KOPT-K1 (cell line): Measurements from ENCODE around the gene RNASE1.
A peak's percentile ranks its signal among the peaks of the same experiment; 100 is the strongest.

Experiments
- H3K27ac ChIP-seq: fragments of 200-600 bp; sonication (generic); 2 replicates; pipeline ENCODE4 v1.5.1; 2016; ENCODE audit warnings: antibody characterized with exemption, mild to moderate bottlenecking, low read depth, low read length; ENCODE audit not compliant: poor library complexity, severe bottlenecking
- H3K36me3 ChIP-seq: fragments of 200-600 bp; sonication (generic); 2 replicates; pipeline ENCODE4 v1.5.1; 2017; ENCODE audit warnings: antibody characterized with exemption, mild to moderate bottlenecking, low read length, moderate library complexity; ENCODE audit not compliant: insufficient read depth
- H3K9me3 ChIP-seq: fragments of 200-600 bp; sonication (generic); 2 replicates; pipeline ENCODE4 v1.5.1; 2017; ENCODE audit warnings: antibody characterized with exemption, low read length, mild to moderate bottlenecking; ENCODE audit not compliant: insufficient read depth, poor library complexity, severe bottlenecking

Gene RNASE1

DNA sequence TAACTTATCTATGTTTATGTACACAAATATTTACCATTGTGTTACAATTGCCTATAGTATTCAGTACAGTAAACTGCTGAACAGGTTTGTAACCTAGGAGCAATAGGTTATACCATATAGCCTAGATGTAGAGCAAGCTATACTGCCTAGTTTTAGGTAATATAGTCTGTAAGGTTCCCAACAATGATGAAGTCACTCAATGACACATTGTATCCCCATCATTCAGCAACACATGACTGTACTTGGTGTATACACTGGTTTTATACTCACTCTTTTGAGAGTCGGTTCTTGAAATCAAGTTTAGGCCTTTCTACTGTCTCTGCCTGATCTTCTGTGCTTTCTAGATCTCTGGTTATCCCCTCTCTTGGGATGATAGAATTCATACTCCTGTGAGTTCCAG lies 5.5 kb downstream of the RNASE1 start:
- Histone ChIP-seq H3K36me3 (no peaks in the 10 kb centered on the region), H3K9me3 (no peaks in the 10 kb centered on the region), H3K27ac (no peak overlapping the region)

DNA sequence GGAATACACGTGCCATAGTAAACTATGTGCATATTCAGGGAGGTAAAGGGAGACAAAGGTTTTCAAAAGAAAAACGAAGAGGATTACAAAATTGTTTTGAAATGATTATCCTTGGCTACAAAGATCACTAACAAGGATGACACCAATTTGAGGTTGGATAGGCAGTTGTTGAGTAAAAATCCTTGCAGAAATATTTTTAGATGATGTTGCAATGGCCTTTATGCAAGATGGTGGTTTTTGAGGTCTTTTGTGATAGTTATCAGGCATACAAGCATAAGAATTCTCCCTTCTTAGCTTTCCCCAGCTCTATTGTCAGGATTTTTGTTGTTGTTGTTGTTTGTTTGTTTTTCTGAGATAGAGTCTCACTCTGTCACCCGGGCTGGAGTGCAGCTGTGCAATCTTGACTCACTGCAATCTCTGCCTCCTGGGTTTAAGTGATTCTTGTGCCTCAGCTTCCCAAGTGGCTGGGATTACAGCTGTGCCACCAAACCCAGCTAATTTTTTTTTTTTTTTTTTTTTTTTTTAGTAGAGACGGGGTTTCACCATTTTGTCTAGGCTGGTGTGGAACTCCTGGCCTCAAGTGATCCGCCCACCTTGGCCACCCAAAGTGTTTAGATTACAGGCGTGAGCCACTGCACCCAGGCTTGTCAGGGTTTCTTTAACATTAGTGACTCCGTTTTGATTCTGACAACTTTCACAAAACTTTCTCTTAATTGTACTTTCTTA lies 7.8 kb downstream of the RNASE1 start:
- no peak overlapping the region for H3K27ac ChIP-seq
- no peaks in the 10 kb centered on the region for H3K36me3 ChIP-seq

DNA sequence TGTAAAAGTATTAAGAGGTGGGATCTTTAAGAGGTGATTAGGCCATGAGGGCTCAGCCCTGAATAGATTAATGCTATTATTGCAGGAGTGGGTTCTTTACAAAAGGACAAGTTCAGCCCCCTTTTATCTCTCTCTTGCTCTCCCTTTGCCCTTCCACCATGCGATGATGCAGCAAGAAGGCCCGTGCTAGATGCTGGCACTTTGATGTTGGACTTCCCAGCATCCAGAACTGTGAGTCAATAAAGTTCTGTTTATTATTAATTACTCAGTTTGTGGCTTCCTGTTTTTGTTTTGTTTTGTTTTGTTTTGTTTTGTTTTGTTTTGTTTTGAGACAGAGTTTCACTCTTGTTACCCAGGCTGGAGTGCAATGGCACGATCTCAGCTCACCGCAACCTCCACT lies 10.1 kb downstream of the RNASE1 start:
- Histone ChIP-seq H3K36me3 (no peaks in the 10 kb centered on the region), H3K27ac (no peak overlapping the region), H3K9me3 (no peaks in the 10 kb centered on the region)

More for the DNA sequence above, 7.8 kb downstream of the RNASE1 start:
- no peaks in the 10 kb centered on the region for H3K9me3 ChIP-seq

DNA sequence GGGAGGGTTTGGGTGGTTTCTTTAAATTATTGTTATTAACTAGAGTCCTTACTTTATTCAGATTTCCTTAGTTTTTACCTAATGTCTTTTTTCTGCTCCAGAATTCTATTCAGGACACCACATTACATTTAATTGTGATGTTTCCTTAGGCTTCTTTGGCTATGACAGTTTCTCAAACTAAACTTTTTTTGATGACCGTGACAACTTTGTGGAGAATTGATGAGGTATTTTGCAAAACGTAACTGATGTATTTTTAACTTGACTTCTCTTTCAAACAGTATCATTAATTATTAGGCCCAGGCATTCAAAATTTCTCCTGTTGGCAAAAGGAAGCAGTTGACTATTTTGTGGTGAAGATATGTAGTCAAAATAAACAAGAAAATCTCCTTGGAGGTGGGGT lies 11.0 kb downstream of the RNASE1 start:
- Histone ChIP-seq H3K27ac (no peak overlapping the region), H3K36me3 (no peaks in the 10 kb centered on the region), H3K9me3 (no peaks in the 10 kb centered on the region)

DNA sequence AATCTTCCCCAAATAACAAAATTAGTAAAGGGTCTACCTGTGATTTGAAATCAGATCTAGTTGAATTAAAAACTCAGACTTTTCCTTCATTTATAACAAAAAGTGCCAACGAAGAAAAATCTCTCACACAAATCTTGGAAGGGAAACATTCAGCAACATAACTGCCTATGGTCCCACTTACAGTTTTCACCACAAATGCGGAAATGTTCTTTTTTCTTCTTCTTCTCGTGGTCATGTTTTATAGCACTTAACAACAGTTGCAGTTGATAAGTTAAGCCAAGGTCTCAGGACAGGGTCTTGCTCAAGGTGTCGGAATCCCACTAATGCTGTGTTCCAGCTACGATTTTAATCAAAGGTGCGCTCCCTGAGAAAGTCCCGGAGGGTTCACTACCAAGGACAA lies 11.5 kb downstream of the RNASE1 start:
- Histone ChIP-seq H3K27ac (no peak overlapping the region), H3K36me3 (no peaks in the 10 kb centered on the region), H3K9me3 (no peaks in the 10 kb centered on the region)

DNA sequence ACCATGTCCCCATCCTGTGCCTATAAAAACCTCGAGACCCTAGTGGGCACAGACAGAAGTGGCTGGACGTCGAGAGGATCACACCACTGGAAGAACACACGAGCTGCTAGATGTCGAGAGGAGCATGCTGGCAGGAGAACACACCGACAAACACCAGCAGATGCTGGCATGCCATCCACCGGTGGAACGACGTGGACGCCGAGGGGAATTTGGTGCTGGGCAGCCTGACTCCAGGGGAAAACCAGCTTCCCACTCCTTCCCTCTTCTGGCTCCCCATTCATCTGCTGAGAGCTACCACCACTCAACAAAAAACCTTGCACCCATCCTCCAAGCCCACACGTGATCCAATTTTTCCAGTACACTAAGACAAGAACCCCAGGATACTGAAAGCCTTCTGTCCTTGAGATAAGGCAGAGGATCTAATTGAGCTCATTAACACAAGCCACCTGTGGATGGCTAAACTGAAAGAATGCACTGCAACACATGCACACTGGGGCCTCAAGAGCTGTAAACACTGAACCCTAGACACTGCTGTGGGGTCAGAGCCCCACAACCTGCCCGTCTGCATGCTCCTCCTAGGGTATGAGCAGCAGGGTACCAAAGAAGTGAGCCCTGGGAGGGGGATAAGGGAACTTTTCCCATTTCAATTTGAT lies 12.1 kb downstream of the RNASE1 start:
- Histone ChIP-seq H3K9me3 (no peaks in the 10 kb centered on the region), H3K36me3 (no peaks in the 10 kb centered on the region), H3K27ac (no peak overlapping the region)

DNA sequence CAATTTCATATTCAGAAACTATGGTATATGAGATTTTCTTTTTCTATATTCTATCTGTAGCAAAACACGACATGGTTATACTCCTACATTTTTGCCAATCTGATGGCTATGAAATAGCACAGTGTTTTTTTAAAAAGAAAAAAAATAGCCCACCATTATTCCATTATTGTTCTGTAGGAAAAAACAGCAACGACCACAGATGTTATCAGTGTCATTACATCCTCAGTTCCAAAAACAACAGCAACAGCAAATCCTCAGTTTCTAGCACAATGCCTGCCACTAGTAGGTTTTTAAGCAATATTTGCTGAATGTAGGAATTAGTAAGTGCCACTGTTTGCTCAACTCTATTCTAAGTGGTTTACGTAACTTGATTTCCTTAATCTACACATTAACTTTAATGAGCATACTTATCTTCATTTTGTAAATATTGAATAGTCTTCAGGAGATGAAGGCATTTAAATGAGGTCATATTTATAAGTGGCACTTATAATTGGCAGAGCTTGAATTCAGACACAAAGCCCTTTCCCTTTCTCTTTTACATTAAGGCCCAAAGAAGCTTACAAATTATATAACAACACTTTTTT lies 13.3 kb downstream of the RNASE1 start:
- Histone ChIP-seq H3K27ac (no peak overlapping the region), H3K9me3 (no peaks in the 10 kb centered on the region), H3K36me3 (no peaks in the 10 kb centered on the region)

DNA sequence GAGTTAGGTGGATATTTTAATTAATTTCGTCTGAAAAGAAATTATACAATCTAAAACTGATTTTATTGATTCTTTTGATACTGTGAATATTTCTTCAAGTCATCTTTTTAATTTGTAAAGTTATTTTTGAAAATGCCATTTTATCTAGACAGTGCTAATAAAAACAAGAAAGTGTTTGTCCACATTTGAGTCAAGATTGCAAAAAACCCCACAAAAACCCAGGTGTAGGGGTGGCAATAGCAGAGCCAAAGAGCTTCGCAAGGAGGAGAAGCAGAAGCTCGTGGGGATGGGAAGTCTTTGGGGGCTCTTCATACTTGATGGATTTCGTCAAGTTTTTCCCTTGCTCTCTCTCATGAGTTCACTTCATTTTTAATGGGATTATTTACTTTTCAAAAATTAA lies 15.6 kb downstream of the RNASE1 start:
- H3K27ac ChIP-seq = no peak overlapping the region
- no peaks in the 10 kb centered on the region for H3K36me3 ChIP-seq
- no peaks in the 10 kb centered on the region for H3K9me3 ChIP-seq

DNA sequence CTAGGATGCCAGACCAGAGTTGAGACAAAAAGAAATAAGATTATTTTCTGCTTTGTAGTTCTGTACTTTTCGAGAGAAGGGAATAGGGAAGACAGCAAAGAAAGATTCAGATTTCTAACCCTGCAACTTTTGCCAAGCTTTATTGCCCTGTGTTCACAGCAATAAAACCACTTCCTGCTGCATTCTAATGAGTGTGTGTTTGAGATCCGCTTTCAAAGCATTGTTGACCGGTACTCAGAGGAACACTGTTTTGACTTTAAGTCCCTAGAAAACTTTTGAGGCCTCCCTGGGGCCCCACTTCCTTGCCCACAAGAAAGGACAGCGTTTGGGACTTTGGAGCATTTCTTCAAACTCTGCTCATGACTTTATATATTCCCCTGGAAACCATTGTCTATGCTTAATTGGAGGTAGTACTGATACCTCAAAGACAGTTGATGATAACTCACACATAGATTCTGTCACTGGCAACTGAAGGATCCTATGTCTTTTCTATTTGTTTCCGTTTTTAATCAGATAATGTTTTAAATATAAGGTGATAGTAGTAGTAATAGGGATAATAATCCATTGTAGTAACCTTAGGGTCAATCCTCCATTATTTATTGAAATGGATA lies 20.3 kb downstream of the RNASE1 start:
- Histone ChIP-seq H3K27ac (peak overlapping the region; percentile 72), H3K36me3 (no peaks in the 10 kb centered on the region), H3K9me3 (no peaks in the 10 kb centered on the region)

DNA sequence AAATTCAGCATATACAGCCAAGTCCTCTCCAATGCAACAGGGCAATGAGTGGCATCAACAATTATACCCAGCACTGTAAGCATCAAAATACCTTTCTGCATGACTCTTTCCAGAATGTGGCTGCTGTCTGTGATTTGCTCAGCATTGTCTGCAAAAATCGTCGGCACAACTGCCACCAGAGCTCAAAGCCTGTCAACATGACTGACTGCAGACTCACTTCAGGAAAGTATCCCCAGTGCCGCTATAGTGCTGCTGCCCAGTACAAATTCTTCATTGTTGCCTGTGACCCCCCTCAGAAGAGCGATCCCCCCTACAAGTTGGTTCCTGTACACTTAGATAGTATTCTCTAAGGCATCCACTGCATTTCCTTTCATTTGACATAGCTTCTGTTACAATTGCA lies 20.8 kb downstream of the RNASE1 start:
- peak overlapping the region; percentile 72 for H3K27ac ChIP-seq
- H3K36me3 ChIP-seq = no peaks in the 10 kb centered on the region
- H3K9me3 ChIP-seq = no peaks in the 10 kb centered on the region

DNA sequence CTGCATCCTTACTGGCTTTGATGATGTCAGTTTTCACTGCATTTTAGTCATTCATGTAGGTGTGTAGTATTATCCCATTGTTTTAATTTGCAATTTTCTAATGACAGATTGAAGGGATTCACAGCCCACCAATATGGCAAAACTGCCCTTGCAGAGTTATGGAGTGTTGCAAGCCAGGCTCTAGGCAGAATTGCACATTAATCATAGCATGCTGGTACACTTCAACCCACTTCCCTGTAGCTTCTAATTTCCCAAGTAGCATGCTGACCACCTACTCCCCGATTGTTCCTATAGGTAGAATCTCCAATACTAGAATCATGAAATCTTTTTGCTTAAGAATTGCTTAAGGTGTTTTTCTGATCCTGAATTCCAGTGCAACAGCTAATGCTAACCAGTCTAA lies 26.7 kb downstream of the RNASE1 start:
- no peaks in the 10 kb centered on the region for H3K9me3 ChIP-seq
- no peaks in the 10 kb centered on the region for H3K36me3 ChIP-seq
- no peak overlapping the region for H3K27ac ChIP-seq

DNA sequence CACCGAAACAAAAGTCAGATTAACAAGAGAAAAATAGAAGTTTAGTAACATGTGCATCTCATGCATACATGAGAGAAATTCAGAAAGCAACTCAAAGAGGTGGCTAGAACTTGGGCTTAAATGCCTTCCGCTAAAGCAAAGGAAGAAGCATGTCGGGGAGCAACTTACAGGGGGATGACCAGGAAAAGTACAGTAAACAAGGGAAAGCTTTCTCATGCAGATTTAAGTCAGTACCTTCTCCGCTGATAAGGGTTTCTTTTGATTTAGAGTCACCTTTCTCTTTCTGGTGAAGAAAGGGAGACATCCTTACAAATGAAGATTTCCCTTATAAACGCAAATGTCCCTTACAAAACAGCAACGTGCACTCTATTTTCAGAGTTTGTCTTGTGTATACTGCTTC lies 27.6 kb downstream of the RNASE1 start:
- Histone ChIP-seq H3K36me3 (no peaks in the 10 kb centered on the region), H3K27ac (no peak overlapping the region), H3K9me3 (no peaks in the 10 kb centered on the region)

DNA sequence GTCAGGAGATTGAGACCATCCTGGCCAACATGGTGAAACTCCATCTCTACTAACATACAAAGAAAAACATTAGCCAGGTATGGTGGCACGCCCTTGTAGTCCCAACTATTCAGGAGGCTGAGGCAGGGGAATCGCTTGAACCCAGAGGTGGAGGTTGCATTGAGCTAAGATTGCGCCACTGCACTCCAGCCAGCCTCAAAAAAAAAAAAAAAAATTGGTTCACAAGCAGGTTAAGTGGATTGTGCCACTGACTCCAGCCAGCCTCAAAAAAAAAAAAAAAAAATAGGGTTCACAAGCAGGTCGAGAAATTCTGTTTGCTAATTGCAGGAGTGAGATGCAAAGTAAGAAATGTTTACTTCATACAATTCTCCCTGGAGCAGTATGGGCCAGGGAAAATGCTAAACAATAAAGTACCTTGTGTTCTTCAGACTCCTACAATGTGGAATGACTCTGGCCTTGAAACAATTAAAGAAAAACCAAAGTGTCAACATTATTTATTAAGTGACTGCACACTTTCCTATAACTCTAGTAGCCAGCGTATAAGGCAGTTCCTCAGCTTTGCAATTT lies 28.3 kb downstream of the RNASE1 start:
- H3K27ac ChIP-seq = no peak overlapping the region
- no peaks in the 10 kb centered on the region for H3K36me3 ChIP-seq
- H3K9me3 ChIP-seq = no peaks in the 10 kb centered on the region

DNA sequence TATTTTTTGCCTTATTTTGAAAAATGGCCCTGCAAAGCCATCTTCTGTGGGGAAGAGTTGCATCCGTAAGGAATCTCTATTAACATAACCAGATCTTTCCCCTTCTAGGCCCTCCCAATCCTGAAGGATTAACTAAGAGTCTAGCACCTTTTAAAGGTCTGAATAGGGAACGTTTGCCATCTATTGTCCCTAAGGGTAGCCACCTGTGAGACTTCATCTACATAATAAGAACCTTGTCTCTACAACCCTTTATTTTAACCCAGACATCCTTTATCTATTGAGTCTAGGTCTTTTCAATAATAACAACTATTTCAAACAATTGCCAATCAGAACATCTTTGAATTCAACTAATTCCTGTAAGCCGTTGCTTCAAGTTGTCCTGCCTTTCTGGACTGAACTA lies 30.0 kb downstream of the RNASE1 start:
- Histone ChIP-seq H3K27ac (no peak overlapping the region), H3K36me3 (no peaks in the 10 kb centered on the region), H3K9me3 (no peaks in the 10 kb centered on the region)

DNA sequence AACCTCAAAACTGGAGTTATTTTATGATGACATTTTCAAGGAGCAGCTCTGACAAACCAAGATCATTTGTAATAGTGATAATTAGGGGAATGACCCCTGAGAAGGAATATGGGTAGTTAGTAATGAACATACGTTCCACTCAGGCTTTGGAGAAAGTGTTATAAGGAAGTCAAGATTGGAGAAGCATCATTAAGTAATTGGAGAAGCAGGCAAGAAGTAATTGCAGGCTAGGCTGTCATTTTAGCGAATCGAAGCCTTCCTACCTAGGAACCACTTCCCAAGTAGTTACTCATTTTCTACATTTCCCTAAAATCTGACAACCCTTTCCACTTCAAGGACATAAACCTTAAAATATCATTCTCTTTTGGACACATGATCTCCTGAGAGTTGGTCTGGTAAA lies 33.2 kb downstream of the RNASE1 start:
- H3K36me3 ChIP-seq = no peaks in the 10 kb centered on the region
- H3K9me3 ChIP-seq = no peaks in the 10 kb centered on the region
- no peak overlapping the region for H3K27ac ChIP-seq
